Hematopoietic multipotent progenitor cell treated with erythropoietin and hydrocortisone succinate and interleukin-3 and kit ligand, for 15 days (in vitro differentiated cells): ENCODE data around the gene USP36.
A peak's percentile ranks its signal among the peaks of the same experiment; 100 is the strongest.

Experiments used
- DNase-seq: peaks from one replicate; pipeline ENCODE4 v3.0.0-alpha.2; 2015; ENCODE audit warnings: low spot score

The USP36 gene

GRCh38 chr17:78812855-78813254 is 27.8 kb downstream of the USP36 start:
- no peak for DNase-seq

- DNase-seq, result no peak
Measured at GRCh38 chr17:78808163-78808562, 32.5 kb downstream of the USP36 start.

- no peak for DNase-seq
Measured at GRCh38 chr17:78806451-78806850, 34.2 kb downstream of the USP36 start.

GRCh38 chr17:78805301-78805700 is 35.3 kb downstream of the USP36 start:
- no peak for DNase-seq

GRCh38 chr17:78804777-78805176 is 35.8 kb downstream of the USP36 start:
- DNase-seq, result no peak

GRCh38 chr17:78803186-78803845 is 37.3 kb downstream of the USP36 start:
- no peak for DNase-seq

- no peak for DNase-seq
Measured at GRCh38 chr17:78802459-78802858, 38.2 kb downstream of the USP36 start.

GRCh38 chr17:78802008-78802407 is 38.6 kb downstream of the USP36 start:
- no peak for DNase-seq

GRCh38 chr17:78800132-78800931 is 40.3 kb downstream of the USP36 start:
- DNase-seq, result no peak

- peak; percentile 61 for DNase-seq
Measured at GRCh38 chr17:78798695-78799559, 41.7 kb downstream of the USP36 start.

- DNase-seq, result no peak
Measured at GRCh38 chr17:78797691-78798585, 42.7 kb downstream of the USP36 start.

- no peak for DNase-seq
Measured at GRCh38 chr17:78797213-78797612, 43.4 kb downstream of the USP36 start.

GRCh38 chr17:78796517-78796900 is 44.1 kb downstream of the USP36 start:
- DNase-seq, result no peak

- peak; percentile 42 for DNase-seq
Measured at GRCh38 chr17:78795861-78796516, 44.6 kb downstream of the USP36 start.

GRCh38 chr17:78794864-78795640 is 45.6 kb downstream of the USP36 start:
- DNase-seq, result no peak

GRCh38 chr17:78794399-78794798 is 46.2 kb downstream of the USP36 start:
- no peak for DNase-seq

GRCh38 chr17:78793968-78794367 is 46.6 kb downstream of the USP36 start:
- no peak for DNase-seq

- no peak for DNase-seq
Measured at GRCh38 chr17:78793415-78793814, 47.2 kb downstream of the USP36 start.

GRCh38 chr17:78791840-78792709 is 48.5 kb downstream of the USP36 start:
- no peak for DNase-seq
